Fibroblast of skin of right quadriceps (primary cell): ENCODE results near the gene SHQ1.

Experiments used
- DNase-seq: peaks from one replicate; pipeline ENCODE4 v3.0.0-alpha.2; 2013

The SHQ1 gene

DNA sequence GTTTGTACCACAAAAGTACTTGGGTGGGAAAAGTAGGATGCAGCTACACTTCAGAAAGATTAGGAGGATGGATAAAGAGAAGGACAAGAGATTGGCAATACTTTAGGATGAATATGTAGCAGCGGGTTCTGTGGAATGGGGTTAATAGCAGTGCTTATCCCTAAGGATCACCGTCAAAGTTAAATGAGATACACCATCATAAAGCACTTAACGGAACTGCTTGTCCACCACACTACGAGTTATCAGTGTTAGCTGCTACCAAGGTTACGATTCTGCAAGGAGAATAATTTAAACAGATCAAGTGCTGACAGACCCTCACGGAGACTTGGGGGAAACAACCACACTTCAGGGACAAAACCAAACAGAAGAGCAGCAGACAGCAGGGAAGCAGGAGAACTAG lies 963 bp downstream of the SHQ1 start:
- DNase-seq: no peak

DNA sequence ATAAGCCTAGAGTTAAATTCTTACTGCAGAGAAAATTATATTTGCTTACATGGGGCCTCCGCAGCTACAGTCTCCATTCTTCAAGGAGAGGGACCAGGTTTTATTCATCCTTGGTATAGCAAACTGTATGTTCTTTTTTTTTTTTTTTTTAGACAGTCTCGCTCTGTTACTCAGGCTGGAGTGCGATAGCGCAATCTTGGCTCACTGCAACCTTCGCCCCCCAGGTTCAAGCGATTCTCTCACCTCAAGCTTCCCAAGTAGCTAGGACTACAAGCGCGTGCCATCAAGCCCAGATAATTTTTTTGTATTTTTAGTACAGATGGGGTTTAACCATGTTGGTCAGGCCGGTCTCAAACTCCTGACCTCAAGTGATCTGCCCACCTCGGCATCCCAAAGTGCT lies 2.1 kb downstream of the SHQ1 start:
- no peak for DNase-seq

DNA sequence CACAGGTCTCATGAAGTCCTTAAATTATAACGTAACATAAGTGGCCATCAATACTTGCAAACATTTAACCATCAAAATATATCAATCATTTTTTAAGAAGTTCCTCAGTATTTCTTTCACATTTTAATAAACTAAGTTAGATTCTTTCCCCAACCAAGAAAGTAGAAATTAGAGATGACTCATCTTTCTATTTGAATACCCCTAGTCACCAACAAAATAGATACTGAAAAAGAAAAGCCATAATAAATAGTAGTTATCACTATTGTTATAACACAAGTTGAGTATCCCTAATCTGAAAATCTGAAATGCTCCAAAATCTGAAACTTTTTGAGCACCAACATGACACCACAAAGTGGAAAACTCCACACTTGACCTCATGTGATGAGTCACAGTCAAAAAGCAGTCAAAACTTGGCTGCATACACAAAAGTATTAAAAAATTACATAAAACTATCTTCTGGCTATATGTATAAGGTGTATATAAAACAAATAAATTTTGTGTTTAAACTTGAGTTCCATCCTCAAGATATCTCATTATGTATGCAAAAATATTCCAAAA lies 3.7 kb downstream of the SHQ1 start:
- DNase-seq: peak; percentile 13

DNA sequence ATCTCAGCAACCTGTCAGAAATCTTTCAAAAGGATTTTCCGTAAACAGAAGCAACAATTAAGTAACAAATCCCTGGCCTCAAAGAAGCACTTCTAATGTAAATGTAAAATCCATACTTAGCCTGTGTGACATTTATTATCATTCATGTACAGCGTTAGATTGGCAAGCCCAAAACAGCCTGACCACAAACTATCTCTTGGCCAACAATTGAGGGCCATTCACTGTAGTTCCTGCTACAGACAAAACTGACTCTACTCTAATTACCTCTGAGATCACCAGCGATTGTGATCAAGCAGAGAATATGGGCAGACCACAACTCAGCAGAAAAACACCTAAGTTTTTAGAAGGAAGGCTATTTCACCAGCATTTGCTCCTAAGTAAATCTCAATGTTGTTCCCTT lies 9.2 kb downstream of the SHQ1 start:
- no peak for DNase-seq

DNA sequence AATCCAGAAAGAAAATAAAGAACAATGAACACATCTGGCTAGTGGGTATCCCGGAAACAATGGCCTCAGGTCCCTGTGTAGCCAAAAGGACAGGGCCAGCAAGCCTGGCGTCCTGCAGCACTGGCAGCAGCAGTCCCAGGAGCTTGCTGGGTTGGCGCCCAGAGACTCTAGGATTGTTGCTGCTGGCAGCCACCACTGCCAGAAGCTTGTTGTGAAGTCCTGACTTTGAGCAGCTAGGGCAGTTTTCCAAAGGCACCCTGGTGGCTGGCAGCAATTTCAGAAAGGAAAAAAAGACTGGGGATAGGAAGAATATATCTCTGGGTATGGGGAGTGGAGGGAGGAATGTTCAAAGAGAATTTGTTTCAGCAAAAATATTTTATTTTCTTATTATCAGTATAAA lies 11.3 kb downstream of the SHQ1 start:
- DNase-seq: no peak

DNA sequence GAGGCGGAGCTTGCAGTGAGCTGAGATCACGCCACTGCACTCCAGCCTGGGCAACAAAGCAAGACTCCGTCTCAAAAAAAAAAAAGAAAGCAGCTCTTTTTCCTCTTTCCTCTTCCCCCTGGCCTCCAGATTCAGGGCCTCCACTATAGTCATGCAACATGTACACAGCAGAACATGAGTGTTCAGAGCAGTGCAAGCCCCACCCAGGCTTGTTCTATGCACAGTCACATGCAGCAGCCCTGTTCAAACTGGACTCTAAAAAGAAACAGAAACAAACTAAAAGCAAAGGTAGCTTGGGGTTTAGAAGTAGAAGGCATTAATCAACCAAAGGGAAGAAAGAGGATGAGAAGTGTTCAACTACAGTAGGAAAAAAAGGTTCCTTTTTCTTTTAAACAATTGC lies 11.8 kb downstream of the SHQ1 start:
- no peak for DNase-seq

DNA sequence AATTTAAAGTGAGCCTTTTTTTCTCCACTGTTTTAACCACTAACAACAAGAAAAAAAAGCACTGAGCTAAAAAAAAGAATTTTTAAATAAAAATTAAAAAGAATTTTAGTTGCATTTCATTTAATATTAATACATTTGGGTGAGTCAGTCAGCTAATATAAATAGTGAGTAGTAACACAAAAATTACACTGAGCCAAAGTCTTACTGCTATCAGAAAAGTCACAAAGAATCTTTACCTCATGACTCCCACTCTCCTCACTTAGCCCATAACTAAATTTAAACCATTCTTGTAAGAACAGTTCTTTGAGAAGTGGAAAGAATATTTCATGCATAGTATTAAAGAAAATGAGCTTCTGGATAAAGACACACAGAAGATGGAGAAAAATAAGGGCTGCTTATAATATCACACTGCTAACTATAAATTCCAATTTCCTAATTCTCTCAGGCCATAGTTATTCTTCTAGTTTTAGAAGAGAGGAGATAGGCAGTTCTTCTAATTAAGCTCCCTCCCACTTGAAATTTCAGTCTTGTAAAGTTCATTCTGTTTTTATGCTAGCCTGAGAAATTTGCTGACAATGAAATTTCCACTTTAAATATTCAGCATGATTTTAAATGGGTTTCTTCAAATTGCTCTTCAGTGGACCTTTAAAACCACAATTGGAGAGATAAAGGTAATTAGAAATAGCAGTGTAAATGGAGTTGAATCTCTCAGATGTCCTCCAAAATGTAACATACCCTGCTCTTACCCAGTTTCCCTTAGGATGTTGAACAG lies 17.6 kb downstream of the SHQ1 start:
- peak; percentile 15 for DNase-seq

DNA sequence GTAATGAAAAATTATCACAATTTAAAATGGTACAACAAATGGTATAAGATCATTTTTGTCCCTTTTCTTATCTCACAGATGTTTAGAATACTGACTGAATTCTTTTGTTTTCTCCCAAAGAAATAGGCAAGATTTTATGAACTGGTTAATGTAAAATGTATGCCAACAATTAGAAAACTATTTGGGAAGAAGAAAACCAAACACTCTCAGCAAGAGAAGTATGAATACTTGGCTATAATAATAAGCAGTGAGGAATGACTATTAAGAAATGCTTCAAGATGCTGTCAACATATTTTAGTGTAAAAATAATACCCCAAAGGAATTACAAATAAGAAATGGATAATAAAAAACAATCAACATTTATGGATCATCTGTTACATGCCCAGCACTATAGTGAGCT lies 18.5 kb downstream of the SHQ1 start:
- DNase-seq: peak; percentile 47

DNA sequence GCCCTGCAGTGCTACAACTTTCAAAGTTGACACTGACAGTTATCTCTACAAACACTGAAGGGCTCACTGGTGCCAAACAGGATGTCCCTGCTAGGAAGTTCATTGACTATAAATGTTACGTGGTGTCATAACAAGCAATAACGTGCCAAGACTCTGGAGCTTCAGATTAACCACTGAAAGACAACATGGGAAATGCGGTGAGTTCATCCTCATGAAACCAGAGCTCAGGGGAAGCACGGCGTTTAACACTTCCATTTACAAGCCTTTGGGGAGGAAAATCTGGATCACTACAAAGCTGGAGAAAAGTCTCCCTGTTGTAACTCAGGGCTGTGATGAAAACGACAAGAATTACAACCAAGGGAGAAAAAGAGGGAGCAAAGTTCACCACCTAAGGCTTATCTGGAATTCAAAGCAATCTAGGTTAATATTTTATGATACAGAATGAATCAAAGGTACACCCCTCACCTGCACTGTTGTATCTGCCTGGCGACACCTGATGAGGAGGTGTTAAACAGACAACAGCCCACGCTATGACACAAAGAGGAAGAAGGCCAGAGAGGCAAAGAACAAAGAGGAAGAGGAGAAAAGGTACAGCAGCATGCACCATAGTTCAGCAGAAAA lies 27.0 kb downstream of the SHQ1 start:
- DNase-seq: peak; percentile 77

DNA sequence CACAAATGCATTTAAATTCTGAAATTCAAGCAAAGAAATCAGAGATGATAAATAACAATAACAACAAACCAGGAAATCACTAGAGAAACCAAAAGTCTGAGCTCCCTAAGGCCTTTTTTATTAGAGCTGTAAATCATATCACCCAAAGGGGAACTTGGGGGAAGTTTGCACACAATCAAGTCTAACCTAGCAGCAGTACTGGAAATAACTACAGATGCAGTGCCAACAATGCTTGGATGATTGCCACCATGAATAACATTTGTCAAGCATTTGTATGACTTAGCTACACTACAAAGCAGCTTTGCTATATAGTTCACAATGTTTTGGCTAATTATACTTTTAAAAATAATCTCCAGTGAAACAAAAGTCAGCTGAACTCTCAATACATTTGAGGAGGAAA lies 27.8 kb downstream of the SHQ1 start:
- DNase-seq: peak; percentile 79

DNA sequence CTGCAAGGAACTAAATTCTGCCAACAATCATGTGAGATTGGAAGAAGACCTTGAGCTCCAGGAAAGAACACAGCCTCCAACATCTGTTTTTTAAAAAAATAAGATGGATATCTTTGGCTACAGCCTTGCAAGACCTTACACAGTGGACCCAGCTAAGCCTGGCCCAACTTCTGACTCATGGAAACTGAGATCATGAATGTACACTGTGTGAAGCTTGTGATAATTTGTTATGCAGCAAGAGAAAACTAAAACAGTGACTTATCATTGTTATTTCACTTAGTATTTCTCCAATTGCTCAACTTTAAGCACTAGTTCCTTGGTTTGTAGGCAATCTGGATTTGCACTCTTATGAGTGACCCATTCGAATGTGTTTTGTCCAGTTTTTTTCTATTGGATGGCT lies 29.3 kb downstream of the SHQ1 start:
- peak; percentile 58 for DNase-seq

DNA sequence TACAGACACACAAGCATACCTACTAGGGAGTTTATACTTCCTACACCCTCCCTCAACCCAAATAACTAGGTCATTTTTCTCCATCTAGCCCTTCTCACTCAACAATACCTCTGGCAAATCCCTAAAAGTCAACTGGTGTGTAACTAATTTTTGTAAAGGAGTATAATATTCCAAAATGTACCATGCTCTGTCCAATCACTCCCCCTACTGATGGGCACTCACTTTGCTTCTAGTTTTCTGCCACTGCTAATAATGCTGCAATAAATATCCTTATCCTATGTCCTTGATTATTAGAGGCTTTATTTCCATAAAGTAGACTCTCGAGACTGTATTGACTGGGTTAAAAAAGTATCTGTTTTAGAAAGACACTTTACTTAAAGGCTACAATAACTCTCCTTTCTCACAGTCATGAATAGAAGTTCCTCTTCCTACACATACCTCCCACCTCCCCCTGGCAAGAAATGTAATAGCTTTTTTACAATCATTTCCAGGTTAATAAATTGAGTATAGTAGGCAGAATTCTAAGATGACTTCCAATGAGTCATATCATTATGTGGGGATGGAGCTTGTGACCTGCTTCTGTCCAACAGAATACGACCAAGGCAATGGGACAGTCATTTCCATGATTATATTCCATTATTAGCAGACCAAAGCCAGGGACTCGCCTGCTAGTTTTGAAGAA lies 30.0 kb downstream of the SHQ1 start:
- peak; percentile 23 for DNase-seq

DNA sequence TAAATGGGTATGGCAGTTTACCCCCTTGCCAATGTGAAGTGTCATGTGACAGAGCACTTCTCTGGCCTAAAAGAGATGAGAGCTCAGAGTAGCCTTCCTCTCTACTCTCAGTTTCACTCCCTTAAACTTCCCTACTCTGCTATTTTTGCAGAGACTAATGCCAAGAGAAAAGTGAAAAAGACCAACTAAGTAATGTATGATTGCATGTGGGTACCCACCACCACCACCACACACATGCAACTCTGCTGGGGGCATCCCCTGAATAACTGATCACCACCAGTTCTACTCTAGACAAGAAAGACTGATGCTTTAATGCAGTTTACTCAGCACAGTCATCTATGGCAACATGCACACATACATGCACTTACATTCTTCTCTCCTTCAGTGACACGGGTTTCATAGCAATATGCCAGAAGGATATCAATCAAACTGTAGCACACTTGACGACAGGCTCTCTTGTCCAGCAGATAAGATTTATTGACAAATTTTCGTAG lies 31.3 kb downstream of the SHQ1 start:
- no peak for DNase-seq

DNA sequence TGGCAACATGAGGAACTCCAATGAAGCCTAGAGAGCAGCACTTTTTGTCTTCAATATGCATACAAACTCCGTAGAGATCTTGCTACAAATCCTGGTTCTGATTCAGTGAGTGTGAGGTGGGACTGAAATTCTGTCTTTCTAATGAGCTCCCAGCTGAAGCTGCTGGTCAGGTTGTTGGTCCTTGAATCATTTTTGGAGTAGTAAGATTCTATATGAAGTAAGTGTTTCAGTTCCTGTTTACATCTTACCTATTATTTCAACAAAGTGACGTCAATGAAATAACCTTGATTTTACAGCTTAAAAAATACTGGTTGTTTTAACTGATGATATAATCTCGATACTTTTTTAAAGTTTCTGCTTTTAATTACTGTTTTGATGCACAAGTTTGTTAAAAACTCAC lies 33.9 kb downstream of the SHQ1 start:
- no peak for DNase-seq

DNA sequence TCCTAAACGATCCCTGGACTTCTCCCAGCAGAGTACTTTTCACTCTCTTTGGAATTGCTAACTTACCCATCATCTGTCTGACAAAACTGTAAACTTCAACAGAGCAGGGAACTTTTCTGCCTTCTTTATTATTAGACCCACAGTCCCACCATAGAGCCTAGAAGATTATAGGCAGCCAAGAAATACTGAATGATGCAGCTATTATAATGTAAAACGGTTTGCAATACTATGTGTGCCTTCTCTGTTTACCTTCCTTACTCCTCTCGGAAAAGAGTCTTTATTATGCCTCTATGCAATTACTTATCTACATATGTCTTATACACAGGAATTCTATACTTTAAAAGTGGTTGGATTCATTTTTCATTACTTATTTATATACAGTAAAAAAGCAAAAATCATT lies 36.0 kb downstream of the SHQ1 start:
- DNase-seq: no peak

DNA sequence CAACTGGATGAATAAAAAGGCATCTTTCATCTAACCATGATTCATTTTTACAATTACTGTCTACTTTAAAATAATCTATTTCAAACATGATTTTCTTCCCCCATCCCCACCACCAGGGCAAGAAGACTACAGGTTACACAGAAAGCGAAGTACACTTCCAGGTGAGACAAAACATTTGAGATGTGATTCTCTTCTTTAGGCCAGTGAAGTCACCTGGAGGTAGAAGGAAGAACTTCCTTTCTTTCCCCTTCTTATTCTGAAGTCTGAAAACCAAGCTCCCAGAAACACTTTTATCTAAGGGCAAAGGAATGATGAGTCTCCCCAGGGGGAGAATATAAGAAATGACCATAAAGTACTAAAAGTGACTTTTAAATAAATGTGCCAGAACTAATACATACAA lies 36.7 kb downstream of the SHQ1 start:
- DNase-seq: no peak

DNA sequence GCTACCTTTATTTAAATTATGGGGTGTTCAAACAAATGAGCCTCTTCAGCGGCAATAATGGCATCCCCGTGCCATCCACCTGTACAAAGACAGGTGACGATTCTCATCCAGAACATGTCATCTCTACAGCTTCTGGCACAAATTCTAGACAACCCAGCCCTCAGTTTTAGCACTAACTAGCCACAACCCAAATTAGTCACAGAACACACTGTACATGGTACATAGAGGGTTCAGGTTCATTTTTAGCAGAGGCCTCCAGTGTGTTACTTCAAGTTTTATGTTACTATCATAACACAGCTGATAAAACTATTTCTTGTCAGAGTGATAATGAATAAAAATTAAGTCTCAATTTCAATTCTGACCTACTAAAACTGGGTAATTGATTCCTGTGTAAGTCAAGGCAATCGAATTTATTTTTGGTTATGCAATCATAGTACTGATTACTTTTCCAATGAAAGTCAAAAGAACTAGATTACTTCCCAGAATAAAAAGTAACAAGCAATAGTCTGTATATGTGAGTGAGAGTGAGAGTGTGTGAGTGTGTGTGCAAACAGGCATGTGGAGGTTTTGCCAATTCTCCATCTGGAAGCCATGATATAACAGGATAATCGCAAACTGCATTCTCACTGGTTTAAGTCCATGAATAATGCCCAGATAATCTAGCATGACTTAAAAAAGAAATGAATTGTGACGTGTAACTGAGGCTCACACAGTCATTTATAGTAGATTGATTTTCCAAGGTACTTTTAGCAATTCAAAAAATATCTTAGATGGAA lies 37.4 kb downstream of the SHQ1 start:
- DNase-seq: peak; percentile 9

DNA sequence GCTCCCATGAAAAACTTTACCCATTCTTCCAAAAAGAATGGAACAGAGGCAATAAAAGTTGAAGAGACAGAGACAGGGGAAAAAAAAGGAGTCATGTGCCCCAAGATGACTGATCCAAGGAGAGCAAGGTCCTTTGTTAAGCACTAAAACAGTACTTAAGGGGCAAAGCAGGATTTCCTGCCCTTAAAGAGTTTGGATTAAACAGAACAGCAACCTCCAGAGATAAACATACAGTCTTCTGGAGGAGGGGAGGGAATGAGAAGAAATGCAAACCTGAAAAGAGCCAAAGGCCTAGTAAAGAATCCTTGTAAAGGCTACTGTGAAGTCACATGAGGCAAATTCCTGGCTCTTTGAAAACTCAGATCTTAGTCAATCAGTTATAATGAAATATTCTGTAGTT lies 38.2 kb downstream of the SHQ1 start:
- DNase-seq: no peak

DNA sequence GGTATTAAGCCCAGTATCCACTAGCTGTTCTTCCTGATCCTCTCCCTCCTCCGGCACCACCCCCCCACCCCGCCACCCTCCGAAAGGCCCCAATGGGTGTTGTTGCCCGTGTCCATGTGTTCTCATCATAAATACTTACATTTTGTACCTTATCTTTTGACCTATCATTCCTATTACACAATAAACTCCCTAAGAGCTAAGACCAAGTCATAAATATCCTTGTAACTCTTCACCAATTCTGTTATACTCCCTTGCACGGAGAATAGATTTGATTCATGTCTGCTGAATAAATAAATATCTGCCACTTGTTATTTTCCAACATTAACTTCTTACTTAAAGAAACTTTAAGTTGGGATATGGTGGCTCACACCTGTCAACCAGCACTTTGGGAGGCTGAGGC lies 43.9 kb downstream of the SHQ1 start:
- no peak for DNase-seq

DNA sequence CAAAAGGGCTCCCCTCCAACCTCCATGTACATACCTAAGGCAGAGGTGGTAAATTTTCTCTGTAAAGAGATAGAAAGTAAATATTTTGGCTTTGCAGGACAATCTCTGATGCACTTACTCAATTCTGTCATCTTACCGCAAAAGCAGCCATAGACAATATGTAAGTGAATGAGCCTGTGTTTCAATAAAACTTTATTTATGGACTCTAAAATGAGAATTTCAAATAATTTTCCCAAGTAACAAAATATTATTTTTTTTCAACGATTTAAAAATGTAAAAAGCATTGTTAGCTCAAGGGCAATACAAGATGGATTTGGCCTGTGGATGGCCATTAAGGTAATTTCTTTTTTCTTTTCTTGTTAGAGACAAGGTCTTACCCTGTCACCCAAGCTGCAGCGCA lies 44.7 kb downstream of the SHQ1 start:
- DNase-seq: no peak

DNA sequence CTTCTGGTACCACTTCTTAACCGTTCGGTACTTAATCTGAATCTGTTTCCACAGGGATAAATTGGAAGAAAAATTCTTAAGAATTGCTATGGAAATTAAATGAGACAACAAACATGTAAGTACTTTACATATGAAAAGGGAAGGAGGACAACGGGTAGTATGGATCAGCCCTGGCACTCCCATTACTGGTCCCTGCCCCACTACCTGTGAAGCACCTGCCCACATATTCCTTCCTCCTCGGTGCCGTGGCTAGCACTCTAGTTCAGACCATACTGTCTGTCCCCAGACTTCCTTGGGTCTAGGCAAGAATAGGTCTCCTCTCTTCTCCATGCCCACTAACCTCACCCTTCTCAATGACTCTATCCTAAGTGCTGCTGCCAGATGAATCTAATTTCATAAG lies 46.2 kb downstream of the SHQ1 start:
- DNase-seq: no peak

DNA sequence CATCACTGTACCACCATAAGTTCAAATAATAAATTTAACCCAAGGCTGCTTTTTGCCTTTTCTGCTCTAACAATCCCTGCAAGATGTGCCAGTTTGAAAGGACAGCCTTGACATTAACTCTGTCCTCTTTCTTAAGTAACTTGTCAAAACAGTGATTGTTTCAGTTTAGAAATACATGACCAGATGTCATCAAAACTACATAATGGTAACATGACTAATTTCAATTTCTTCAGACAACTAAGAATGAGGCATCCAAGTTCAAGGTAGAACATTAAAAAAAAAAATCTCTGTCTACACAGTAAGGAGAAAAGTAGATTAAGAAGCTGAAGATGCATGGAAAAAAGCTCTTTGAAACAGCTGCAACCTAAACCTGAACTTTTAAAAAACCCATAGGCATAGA lies 47.4 kb downstream of the SHQ1 start:
- no peak for DNase-seq

DNA sequence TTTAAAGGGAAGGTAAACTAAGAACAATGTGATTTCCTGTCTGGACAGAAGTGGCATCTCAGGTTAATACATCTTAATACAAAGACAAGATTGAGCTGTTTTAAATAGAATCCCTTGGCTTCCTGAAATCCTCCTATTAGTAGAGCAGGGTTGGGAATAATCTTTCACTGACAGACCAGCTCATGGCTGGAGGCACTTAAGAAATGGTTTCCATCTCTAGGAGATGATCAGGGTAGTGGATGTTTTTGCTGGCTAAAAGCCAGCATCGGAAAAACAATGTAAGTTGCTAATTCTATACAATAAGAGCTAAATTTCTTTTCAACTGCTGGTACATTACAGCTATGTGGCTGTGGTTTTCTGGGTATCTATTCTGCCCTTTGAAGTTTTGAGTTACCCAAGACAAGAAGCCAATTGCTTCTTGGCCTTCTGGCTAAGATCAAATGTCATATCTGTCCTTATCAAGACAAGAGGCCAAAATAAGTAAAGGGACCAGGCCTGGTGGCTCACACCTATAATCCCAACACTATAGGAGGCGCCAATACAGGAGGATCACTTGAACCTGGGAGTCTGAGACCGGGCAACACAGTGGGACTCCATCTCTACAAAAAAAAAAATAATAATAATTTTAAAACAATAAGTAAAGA lies 49.6 kb downstream of the SHQ1 start:
- DNase-seq: no peak
